Measurements from ENCODE around the gene RET. TPM values are rescaled to one million over a fixed set of nuclear protein-coding genes. Genes with fewer than 3 reads are reported as not detected.

The RET gene
- total and polyA plus RNA-seq, 2 of the 13 experiments (the other 11 are each of a cell fraction or from before 2014, with no cell fraction given), result 0.02 TPM; not detected in 1

DNA sequence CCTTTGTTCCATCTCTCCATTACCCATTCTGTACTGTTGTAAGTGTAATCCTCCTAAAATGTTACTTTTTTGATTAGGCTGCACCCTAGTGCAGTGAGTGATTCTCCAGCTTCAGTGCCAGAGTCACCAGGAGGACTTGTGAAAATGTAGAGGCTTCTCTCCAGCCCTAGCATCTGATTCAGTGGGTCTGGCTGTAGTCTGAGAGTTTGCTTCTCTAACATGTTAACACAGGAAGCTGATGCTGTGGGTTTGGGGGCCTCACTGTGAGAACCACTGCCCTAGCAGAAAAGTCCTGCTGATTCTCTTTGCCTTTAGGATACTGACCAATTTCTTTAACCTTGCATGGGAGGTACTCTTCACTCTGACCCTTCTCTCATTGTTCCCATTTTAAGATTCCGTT, 85.7 kb downstream of the RET start:
- Histone ChIP-seq H3K4me1 (ENCODE audit: insufficient read depth, low read length) (no peaks in the 10 kb centered on the region), H4K20me1 (ENCODE audit: insufficient read depth, low read length) (no peaks in the 10 kb centered on the region), H3K9ac (ENCODE audit: insufficient read depth, low read depth, low read length) (no peak overlapping the region), H2AFZ (ENCODE audit: low read length) (no peak overlapping the region), H3K79me2 (ENCODE audit: insufficient read depth, low read length) (no peaks in the 10 kb centered on the region), H3K9me3 (ENCODE audit: low read length) (no peaks in the 10 kb centered on the region), H3K27ac (ENCODE audit: extremely low read length, insufficient read depth, low read length) (no peak overlapping the region), H3K4me2 (ENCODE audit: low read depth, low read length) (no peak overlapping the region), H3K4me3 (replicated peaks in 1 of 3; ENCODE audit: insufficient read depth in 1 of 3, low read depth in 2 of 3, low read length in 3 of 3) (no peak overlapping the region), H3K27me3 (ENCODE audit: control insufficient read depth in 1 of 2, insufficient read depth in 2 of 2, low read length in 2 of 2) (no peaks in the 10 kb centered on the region), H3K36me3 (replicated peaks in 1 of 2; ENCODE audit: control insufficient read depth in 1 of 2, insufficient read depth in 2 of 2, low read length in 2 of 2) (peaks cover 0 to 1% of the 10 kb centered on the region in 2 experiments; a peak in 1 of 5 replicates)
- FAIRE-seq, result no peak
- intact Hi-C loops (cut with micrococcal nuclease; ENCODE audit: unreplicated experiment) (no loop called here), in situ Hi-C loops (cut with HindIII; ENCODE audit: extremely low pct_ligation_motif_present, low pct_unique_long_range_greater_than_20kb) (no loop called here)
- no peak for ATAC-seq
- TF ChIP-seq KMT2A (CRISPR knock-in tag; IDR thresholded peaks at IDR 0.05) (no peak), ZNF354B (CRISPR knock-in tag; IDR thresholded peaks at IDR 0.05) (no peak), ZBTB1 (CRISPR knock-in tag; IDR thresholded peaks at IDR 0.05; ENCODE audit: borderline replicate concordance) (no peak)
- POLR2A ChIA-PET, result no interaction called here
- BruUV-seq (replicated peaks), result no TSS peak
- WGBS (ENCODE audit: low lambda C conversion rate), result 92% methylated on average over 1 of the region's 1 CpG
- no peak for DNase-seq (ENCODE audit: low spot score)
- CTCF ChIA-PET (ENCODE audit: low intra/inter-chr PET ratio, low total read pairs), result no interaction called here

DNA sequence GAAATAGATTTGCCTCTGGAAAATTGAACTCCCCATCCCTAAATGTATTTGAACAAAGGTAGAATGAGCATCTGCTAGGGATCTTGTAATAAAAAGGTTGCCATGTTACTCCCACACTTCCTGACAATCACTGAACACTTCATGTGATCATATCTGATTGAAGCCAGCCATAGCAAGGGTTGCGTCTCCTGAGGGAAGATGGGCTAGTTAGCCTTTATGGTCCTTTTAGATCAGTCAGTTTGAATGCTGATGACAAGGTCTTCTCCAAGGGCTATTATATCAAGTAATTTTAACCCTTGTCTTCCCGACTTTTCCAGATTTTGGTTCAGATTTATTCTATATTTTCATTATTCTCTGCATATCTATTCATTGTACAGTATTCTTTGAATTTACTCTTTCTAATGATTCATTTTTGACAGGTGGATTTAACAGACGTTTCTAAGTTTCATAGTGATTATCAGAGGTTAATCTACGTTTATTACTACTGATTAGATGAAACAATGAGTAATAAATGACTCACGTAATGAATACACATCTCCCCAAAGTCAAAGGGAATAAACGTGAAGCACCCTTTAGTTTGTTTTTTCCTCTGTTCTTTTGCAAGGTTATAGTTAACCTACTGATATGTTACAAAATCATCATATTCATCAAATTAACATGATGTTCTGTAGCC, 89.5 kb downstream of the RET start:
- H3K27me3 ChIP-seq (ENCODE audit: control insufficient read depth in 1 of 2, insufficient read depth in 2 of 2, low read length in 2 of 2), result no peaks in the 10 kb centered on the region
- H3K4me1 ChIP-seq (ENCODE audit: insufficient read depth, low read length), result no peaks in the 10 kb centered on the region
- no peaks in the 10 kb centered on the region for H3K9me3 ChIP-seq (ENCODE audit: low read length)
- 90% methylated on average over 6 of the region's 6 CpGs for WGBS (ENCODE audit: low lambda C conversion rate)
- POLR2A ChIA-PET, result no interaction called here
- no peak overlapping the region for H3K4me3 ChIP-seq (replicated peaks in 1 of 3; ENCODE audit: insufficient read depth in 1 of 3, low read depth in 2 of 3, low read length in 3 of 3)
- no peak overlapping the region for H3K4me2 ChIP-seq (ENCODE audit: low read depth, low read length)
- no peak overlapping the region for H3K27ac ChIP-seq (ENCODE audit: extremely low read length, insufficient read depth, low read length)
- ATAC-seq, result no peak
- H4K20me1 ChIP-seq (ENCODE audit: insufficient read depth, low read length), result no peaks in the 10 kb centered on the region
- no peak overlapping the region for H3K9ac ChIP-seq (ENCODE audit: insufficient read depth, low read depth, low read length)
- H3K36me3 ChIP-seq (replicated peaks in 1 of 2; ENCODE audit: control insufficient read depth in 1 of 2, insufficient read depth in 2 of 2, low read length in 2 of 2), result peaks cover 0 to 1% of the 10 kb centered on the region in 2 experiments; a peak in 2 of 5 replicates
- in situ Hi-C loops (cut with HindIII; ENCODE audit: extremely low pct_ligation_motif_present, low pct_unique_long_range_greater_than_20kb) (no loop called here), intact Hi-C loops (cut with micrococcal nuclease; ENCODE audit: unreplicated experiment) (no loop called here)
- FAIRE-seq, result no peak
- CTCF ChIA-PET (ENCODE audit: low intra/inter-chr PET ratio, low total read pairs), result no interaction called here
- no peak for DNase-seq (ENCODE audit: low spot score)
- TF ChIP-seq, protein P1, sequence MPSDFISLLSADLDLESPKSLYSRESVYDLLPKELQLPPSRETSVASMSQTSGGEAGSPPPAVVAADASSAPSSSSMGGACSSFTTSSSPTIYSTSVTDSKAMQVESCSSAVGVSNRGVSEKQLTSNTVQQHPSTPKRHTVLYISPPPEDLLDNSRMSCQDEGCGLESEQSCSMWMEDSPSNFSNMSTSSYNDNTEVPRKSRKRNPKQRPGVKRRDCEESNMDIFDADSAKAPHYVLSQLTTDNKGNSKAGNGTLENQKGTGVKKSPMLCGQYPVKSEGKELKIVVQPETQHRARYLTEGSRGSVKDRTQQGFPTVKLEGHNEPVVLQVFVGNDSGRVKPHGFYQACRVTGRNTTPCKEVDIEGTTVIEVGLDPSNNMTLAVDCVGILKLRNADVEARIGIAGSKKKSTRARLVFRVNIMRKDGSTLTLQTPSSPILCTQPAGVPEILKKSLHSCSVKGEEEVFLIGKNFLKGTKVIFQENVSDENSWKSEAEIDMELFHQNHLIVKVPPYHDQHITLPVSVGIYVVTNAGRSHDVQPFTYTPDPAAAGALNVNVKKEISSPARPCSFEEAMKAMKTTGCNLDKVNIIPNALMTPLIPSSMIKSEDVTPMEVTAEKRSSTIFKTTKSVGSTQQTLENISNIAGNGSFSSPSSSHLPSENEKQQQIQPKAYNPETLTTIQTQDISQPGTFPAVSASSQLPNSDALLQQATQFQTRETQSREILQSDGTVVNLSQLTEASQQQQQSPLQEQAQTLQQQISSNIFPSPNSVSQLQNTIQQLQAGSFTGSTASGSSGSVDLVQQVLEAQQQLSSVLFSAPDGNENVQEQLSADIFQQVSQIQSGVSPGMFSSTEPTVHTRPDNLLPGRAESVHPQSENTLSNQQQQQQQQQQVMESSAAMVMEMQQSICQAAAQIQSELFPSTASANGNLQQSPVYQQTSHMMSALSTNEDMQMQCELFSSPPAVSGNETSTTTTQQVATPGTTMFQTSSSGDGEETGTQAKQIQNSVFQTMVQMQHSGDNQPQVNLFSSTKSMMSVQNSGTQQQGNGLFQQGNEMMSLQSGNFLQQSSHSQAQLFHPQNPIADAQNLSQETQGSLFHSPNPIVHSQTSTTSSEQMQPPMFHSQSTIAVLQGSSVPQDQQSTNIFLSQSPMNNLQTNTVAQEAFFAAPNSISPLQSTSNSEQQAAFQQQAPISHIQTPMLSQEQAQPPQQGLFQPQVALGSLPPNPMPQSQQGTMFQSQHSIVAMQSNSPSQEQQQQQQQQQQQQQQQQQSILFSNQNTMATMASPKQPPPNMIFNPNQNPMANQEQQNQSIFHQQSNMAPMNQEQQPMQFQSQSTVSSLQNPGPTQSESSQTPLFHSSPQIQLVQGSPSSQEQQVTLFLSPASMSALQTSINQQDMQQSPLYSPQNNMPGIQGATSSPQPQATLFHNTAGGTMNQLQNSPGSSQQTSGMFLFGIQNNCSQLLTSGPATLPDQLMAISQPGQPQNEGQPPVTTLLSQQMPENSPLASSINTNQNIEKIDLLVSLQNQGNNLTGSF (CRISPR knock-in tag; IDR thresholded peaks at IDR 0.05), result no peak
- no peak for TF ChIP-seq CREM (IDR thresholded peaks at IDR 0.05)
- TF ChIP-seq CREM (CRISPR knock-in tag; IDR thresholded peaks at IDR 0.05), result no peak
- TF ChIP-seq CBX1 (IDR thresholded peaks at IDR 0.05; ENCODE audit: low read depth), result no peak
- no peak for TF ChIP-seq NAIF1 (CRISPR knock-in tag; IDR thresholded peaks at IDR 0.05; ENCODE audit: borderline replicate concordance)
- no peak for TF ChIP-seq ZNF256 (CRISPR knock-in tag; conservative IDR thresholded peaks at IDR 0.05)
- no peak for TF ChIP-seq ZNF605 (CRISPR knock-in tag; IDR thresholded peaks at IDR 0.05)
- no peak for TF ChIP-seq POLR2AphosphoS5 (IDR thresholded peaks at IDR 0.05; ENCODE audit: low read depth, low read length)
- TF ChIP-seq ZNF331 (CRISPR knock-in tag; IDR thresholded peaks at IDR 0.05), result no peak
- no peak for TF ChIP-seq IKZF1 (IDR thresholded peaks at IDR 0.05)
- no peak for TF ChIP-seq RBM39 (IDR thresholded peaks at IDR 0.05; ENCODE audit: low read depth, low read length, poor library complexity, severe bottlenecking)
- TF ChIP-seq DNMT3B (CRISPR knock-in tag; conservative IDR thresholded peaks at IDR 0.05), result no peak
- no peak for TF ChIP-seq ZBTB7A (CRISPR knock-in tag; IDR thresholded peaks at IDR 0.05)
- H3K79me2 ChIP-seq (ENCODE audit: insufficient read depth, low read length), result no peaks in the 10 kb centered on the region
- BruUV-seq (replicated peaks), result no TSS peak
- no peak overlapping the region for H2AFZ ChIP-seq (ENCODE audit: low read length)

Measured in HepG2 (cell line).